Right hindlimb (tissue), 1 donor: ENCODE measurements around the gene SYNDIG1.

Source experiments
- DNase-seq: peaks from one replicate; pipeline ENCODE4 v3.0.0-alpha.2; 2018

SYNDIG1 gene

DNA sequence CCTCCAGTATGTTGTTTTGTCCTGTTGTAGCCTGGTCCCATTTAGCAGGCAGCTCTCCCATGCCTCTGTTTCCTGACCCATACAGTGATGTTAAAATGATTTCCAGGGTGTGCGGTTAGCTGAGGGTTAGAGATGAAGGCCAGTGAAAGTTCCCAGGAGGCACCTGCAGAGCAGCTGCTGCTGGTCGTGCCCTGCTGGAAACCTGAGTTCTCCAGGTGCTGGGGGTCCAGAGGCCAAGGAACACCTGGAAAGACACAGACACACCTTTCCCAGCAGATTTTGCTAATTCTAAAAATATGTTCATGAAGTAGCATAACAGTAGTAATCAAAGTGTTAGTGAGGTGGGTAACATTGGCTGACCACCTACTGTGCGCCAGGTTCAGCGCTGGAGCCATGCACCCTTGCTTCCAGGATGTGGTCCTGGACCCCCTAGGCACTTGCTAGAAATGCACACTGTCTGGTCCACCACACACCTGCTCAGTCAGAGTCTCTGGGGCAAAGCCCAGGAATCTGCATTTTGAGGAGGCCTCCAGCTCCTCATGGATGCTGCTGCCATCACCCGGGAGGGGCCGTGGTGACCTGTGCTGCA, 118.7 kb downstream of the SYNDIG1 start:
- no peak for DNase-seq

DNA sequence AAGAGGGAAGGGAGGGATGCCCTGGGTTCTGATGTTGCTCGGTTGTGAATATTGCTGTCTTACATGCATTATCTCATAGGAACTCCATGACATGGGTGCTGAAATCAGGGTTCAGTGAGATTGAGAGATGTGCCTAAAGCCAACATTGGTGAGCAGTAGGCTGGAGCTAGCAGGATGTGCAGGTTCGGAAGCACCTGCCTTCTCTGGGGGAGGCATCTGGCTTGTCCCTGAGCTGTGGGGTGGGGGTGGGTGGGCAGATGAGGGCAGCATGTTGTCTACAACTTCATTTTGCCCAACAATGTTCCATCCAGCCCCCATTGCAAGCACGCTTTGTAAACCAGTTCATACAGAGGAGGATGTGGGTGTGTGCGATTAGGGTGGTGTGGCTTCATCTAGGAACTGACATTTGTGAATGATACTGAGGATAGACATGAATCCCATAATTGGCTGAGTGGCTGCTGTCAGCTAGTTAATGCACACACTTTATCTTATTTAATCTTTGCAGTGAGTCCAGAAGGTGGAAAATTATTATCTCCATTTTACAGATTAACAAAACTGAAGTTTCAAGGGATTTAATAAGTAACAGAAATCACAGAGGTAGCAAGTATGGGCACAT, 119.4 kb downstream of the SYNDIG1 start:
- no peak for DNase-seq

DNA sequence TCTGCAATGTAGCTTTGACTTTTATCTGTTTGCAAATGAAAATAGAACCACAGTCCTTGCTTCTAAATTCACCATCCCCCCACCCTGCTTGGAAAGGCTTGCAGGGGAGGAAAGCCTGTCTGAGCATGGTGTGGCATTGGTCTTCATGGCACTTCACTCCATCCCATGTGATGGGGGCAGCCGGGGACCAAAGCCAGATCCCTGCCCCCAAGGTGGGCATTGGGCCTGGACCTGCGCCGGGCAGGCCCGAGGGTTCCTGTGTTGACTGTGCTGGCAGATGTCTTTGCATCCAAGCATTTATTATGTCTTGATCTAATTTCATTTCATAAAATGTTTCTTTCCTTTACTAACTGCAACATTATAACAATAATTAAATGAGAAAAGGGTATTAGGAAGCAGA, 120.0 kb downstream of the SYNDIG1 start:
- DNase-seq, result no peak

DNA sequence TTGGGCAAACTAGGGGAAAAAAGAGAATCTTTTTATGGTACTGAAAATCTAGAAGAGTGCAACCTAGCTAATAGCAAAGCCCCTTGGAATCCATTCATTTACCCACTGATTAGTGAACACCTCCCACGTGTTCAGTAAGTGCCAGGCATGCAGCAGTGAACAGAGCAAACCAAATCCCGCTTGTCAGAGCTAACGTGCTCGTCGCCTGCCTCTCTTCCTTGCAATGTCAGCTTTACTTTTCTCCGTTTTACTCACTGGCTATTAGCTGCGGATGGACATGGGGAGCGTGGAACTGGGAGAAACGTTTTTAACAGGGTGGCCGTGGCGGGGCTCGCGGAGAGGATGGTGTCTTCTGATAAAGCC, 120.4 kb downstream of the SYNDIG1 start:
- peak; percentile 7 for DNase-seq

DNA sequence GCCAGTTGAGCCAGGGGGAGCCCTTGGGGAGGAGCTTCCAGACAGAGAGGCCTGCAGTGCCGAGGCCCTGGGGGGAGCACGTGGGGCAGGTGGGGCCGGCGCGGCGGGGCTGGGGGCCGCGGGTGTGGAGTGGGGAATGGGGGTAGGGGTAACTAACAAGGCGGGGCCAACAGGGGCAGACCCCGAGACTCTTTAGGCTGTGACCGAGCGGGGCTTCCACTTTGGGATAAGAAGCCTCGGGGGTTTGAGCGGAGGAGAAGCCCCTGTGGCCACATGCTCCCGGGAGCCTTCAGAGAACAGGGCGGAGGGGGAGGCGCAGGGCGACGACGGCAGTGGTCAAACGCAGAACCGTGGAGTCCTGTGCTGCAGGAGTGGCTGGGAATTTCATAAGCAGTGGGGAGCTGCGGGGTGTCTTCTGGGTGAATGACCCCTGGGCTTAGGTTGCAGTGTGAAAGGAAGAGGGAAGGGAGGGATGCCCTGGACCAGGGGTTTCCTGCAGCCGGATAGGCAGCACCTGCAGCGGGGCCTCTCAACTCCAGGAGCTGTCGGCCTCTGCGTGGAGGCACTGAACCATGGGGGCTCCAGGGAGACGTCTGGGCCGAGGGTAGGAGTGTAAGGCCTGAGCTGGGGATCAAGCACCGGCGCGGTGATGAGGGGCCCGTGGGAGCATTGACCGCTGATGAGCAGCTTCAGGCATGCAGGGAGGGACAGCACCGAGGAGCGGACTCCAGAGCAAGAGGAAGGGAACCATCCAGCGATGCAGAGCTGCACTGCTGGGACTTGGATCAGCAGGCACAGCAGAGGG, 121.0 kb downstream of the SYNDIG1 start:
- no peak for DNase-seq

DNA sequence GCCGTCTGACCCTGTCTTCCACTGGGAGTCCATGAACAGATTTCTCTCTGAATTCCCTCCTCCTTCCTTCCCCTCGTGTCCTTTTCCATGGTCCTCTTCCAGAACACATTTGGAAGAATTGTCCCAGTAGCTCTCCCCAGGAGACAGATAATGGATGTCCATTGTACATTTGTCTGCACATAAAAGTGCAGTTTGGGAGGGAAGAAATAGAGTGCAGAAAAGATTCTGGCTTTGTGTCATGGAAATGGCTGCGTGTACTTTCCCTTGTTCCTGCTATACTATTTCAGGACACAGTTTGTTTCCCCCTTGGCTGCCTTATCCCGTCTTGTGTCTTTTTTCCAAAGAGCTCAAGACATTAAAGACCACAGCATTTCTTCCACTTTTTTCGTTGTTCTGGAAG, 127.6 kb downstream of the SYNDIG1 start:
- no peak for DNase-seq

DNA sequence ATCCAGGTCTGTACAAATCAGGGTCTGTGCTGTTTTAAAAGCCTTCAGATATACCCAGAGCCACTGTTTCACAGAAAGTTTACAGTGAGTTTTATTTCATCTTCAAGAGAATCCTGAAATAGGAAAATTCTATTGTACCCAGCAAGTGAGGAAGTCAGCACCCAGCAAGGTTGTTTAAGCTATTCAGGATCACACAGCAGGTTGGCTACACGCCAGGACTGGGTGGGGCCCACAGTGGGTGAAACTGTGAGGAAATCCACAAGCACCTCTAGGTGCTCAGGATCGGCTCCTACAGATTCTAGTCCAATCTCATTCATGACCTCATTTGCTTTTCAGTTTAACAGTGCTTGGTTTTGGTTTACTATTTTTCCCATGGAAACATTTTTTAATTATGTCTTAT, 128.9 kb downstream of the SYNDIG1 start:
- no peak for DNase-seq

DNA sequence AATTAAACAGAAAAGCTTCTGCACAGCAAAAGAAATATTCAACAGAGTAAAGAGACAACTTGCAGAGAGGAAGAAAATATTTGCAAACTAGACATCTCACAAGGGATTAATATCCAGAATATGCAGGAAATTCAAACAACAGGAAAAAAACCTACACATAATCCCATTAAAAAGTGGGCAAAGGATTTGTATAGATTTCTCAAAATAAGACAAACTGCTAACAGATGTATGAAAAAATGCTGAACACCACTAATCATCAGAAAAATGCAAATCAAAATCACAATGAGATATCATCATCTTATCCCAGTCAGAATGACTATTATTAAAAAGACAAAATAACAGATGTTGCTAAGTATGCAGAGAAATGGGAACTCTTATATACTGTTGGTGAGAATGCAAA, 129.6 kb downstream of the SYNDIG1 start:
- no peak for DNase-seq

DNA sequence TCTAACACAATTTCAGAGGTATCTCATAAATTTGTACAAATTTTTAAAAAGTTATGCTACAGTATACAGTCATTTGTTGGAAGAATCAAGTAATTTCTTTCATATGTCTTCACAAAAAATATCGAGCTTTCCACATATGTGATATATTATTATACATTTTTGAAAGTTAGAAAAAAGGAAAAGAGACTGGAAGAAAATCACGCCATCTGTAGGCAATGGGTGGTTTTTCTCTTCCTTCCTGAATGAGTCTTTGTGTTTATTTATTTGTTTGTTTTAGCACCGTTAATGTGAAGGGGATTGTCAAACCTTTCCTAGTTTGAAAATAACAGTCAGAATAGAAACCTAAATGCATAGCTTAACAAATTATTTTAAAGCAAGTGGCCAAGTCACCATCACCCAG, 130.6 kb downstream of the SYNDIG1 start:
- DNase-seq, result no peak

DNA sequence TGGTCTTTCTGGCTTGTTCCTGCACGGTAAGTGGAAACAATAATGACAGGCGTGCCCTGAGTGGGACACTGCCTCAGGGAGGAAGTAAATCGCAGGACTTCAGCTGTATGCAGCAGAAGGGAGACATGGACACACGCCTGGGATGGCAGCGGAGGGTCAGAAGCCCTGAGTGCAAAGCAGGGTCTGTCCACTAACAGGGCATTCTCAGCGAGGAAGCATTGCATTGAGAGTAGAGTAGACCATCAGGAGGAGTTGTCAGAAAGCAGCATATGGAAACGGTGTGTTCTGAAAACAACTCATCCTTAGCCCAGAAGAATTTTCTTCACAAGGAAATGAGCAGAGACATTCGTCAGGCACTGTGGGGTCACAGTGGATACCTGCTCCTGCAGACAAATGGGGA, 134.0 kb downstream of the SYNDIG1 start:
- DNase-seq, result no peak

DNA sequence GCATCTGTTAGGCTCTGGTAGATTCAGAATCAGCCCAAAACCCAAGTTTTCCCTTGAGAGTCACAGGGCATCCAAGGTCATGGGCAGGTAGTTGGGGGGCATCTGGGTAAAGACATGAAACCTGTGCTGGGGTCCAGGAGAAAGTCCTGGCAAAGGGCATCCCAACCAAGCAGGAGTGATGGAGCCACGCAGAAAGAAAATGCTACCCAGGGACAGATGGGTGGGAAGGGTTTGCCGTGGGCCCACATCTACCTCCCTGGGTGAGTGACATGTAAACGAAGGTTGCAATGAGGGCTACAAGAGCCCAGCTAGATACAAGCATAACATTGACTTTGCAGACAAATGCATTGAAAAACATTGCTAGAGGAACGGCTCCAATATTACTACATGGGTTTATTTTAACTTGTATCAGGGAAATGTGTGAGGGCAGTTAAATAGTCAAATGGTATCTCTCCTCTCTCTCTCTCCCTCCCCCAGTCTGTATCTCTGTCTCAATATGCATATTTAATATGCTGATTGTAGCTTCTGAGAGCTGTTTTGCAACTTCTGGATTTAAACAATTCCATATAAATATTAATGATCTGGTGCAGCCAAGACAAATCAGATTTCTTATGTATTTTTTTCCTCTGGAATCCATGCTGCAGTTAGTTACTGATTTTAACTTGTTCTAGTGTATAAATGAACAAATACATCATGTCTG, 135.7 kb downstream of the SYNDIG1 start:
- DNase-seq, result no peak

DNA sequence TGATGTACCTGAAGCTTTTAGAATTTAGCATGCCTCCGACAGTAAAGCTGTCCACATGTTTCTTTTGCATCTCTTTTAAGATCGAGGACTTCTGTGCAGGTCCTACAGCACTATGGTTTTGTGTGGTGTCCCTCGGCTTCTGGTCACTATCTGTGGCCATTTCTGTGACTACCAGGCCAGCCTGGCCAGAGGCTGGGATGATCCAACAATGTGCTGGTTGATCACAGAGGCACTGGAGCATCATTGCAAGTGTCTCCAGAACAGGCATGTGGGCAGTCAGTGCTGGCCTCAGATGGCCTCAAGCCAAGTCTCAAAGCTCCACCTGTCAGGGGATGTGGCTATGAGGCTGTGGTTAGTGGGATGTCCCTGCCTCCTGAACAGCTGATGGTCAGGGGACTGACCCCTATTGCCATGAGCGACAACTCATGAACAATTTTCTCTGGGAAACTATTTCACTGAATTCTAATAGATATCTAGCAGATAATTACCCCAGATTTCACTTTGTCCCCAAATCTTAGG, 136.6 kb downstream of the SYNDIG1 start:
- no peak for DNase-seq

DNA sequence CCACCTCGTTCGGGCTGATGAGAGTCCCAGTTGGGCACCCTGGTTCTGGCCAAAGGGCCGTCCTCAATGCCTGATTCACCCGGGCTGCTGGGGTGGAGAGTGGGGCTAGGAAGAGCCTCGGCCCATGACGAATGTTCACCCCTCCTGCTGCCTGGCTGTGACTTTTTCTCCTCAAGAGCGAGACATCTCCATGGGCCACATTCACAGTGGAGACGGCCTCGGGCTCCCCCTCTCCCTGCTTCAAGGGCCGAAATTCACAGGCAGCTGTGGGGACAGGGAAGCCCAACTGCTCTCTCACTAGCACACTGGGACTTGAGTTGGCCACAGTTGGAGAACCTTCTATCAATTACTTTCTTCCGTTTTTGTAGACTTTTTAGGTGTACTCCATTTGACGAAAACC, 138.0 kb downstream of the SYNDIG1 start:
- no peak for DNase-seq

DNA sequence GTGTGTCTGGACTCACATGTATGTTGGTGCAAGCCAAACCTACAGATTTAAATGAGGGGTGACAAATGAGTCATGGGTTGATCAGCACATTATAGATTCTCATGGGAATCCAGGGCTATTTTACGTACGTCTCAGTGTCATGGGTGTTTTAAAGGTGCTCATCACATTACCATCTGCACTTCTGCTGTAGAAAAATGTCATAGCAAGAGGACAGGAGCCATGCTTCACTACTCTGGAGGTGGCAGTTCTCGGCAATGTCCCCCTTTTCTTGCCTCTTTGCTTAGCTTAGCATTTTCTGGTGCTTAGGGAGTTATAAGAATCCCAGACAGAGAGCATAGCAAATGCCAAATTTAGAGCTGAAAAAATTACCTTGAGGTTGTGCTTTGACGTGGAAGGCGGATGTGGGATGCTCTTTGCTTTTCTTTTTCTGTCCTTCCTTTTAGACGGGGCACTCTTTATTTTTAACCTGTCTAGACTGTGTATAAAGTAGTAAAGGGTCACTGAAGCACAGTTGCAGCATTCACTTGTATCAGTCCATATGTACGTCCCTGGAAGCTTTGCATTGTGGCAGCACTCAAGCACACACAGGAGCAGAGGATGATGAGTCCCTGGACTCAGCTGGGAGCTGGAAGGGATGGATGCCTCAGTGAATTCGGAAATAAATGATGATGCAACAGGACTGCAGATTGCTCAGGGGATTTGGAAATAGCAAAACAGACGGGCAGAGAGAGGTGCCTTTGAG, 139.7 kb downstream of the SYNDIG1 start:
- DNase-seq, result no peak

DNA sequence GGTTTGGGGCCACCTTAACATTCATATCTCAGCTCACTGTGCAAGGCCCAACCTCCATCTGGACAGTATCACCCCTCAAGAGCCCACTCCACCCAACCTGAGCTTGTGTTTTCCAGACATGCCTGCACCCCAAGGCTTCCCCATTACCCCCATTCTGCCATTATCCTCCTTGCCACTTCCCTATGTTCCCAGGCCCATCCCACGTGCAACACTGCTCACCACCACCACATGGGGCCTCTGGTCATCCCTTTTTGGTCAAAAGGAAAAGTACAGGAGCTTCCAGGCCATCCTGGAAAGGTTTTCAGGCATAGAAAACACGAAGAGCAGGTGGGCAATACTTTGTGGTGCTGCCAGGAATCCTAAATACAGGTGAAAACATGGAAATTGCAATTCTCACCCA, 140.3 kb downstream of the SYNDIG1 start:
- no peak for DNase-seq

DNA sequence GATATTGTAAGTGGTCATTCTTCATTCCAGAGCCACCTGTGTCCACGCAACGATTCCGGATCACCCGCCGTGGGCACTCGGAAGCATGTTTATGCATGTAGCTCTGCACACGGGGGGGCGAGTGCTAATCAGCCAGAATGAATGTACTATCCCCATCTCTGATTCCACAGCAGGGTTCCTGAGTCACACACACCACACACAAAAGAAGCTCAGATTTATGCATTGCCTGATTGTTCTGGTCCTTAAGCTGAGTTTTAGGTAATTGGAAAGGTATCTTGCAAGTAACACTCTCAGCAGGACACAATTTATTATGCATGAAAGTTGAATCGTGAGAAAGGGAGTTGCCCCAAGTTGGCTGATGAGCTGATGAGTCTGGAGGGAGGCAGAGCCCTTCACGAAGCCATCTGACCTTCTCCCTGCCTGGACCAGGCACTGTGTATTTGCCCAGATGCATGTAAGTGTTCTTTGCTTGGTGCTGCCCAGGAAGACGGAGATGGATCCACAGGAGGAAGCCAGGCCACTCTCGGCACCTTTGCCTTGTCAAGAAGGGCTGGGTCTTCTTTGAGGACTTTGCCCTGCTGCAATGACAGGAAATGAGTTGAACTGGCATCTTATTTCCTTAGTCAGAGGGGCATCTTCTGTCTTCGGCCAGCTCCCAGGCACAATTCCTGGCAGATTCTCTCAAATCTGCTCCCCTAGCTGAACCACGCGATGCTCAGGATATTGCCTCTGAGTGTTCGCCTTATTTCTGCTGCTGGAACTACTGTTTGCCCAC, 141.1 kb downstream of the SYNDIG1 start:
- no peak for DNase-seq

DNA sequence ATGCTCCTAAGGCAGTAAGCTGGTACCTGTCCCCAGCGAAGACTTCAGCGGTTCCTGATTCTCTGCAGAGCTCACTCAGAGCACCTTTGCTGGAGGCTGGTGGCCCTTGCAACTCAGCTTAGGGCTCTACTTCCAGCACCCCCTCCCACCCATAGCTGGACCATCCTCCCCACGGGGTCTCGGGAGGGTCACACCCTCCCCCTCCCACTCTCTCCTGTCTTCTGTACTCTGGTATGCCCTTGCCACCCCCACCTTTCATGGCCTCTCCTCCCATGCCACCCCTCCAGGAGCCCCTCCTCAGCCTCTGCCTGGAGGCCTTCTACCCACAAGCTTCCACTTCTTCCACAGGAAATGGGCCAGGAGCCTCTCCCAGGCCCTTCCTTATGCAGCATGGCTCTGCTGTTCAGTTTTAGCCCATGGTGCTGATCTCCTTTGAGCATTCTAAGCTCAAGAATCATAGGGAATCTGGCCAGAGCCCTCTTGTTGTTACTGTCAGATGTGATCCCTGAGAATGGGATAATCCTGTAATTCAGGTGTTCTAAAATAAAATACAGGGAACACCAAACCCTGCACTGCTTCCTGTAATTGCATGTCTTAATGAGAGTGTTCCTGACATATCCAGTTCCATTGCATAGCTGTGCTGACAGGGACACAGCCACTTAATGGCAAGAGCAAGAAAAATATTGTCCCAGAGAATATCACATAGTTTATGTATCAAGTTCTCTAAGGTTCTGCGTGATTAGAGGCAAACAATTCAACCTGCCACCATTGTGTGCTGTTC, 142.1 kb downstream of the SYNDIG1 start:
- DNase-seq, result no peak

DNA sequence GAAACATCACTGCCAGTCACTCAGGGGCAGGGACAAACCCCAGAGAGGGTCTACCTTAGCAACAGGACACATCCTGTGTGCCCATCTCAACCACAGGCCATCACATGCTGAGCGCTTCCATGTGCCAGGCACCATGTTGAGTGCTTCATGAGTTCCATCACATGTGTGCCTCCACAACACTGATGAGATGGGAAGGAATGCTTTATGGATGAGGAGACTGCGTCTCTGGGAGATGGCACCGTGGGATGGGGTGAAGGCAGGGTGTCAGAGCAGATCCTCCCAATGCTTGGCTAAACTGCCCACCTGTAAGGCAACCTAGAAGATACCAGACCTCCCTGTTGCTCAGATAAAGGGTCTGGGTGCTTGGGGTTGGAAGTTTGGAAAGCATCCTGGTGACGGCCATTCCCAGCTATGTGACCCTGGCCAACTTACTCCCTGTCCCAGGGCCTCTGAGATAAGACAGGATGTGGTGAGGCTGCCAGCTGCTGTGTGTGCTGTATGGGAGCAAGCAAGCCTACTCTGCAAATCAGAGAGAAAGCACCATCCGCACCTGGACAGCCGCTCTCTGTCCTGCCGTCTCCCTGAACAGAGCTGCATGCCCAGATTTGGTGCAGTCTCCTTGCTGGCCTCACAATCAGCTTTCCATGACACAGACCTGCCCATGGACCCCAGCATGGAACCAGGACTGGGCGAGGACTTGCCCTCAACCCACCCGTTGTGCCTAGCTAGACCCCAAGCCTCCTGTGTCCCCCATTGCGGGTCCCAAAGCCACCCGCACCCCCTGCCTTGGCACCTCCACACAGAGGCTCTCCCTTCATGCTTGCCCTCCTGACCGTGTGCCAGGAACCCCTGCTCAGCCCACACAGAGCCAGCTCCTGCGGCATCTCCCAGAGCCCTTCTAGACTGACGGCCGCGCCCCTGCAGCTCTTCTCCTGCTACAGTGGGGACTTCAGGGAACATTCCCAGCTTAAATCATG, 143.7 kb downstream of the SYNDIG1 start:
- no peak for DNase-seq

DNA sequence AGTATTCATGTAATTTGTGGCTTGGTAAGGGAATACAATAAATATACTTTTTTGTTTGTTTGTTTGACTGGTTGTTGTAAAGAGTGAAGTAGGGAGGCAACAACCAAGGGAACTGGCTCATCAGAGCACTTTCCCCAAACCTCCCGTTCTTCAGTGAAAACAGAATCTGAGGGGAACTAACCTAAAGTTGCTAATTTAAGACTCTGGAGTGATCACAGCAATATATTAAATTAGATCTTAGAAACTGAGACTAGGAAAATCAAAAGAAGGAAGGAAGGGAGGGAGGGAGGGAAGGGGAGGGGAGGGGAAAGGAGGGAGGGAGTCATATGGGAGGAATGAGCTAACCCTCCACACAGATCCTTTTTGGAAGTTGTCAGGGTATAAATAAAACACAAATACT, 144.9 kb downstream of the SYNDIG1 start:
- no peak for DNase-seq

DNA sequence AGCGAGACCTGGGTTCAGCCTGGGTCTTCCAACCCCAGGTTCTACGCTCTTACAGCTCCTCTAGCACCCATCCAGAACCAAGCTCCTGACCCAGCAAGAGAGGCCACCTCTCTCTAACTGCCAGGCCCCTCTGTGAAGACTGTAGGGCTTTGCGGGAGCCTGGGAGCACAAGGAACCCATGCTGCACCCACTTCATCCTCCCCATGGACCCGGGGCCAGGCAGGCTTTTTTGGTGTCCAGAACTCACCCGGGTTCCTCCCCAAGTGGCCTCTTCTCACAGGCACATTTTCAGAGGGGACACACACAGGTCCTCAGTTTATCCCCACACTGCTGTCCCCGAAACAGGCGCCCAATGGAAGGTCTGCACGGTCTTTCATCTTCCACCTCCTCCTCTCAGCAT, 145.9 kb downstream of the SYNDIG1 start:
- DNase-seq, result no peak
